H1 (cell line): Measurements from ENCODE around the gene FAM131C. TPM values are rescaled to one million over a fixed set of nuclear protein-coding genes. Genes with fewer than 3 reads are reported as not detected.

Source experiments
- FOSL1 ChIP-seq: IDR thresholded peaks from 2 replicates; pipeline ENCODE4 v1.6.1; 2011; ENCODE audit warnings: mild to moderate bottlenecking, low read depth, low read length, moderate library complexity; ENCODE audit not compliant: insufficient read depth
- NRF1 ChIP-seq: IDR thresholded peaks from 2 replicates; pipeline ENCODE4 v1.6.1; 2011; ENCODE audit warnings: mild to moderate bottlenecking, low read depth, low read length, improper control_type of control experiment
- RNF2 ChIP-seq: fragments of 200-900, 300-1000 bp; sonication (generic); IDR thresholded peaks from 2 replicates; pipeline ENCODE4 v1.7.1; 2016; ENCODE audit warnings: borderline replicate concordance, low read depth, mild to moderate bottlenecking, antibody characterized with exemption, low read length; ENCODE audit not compliant: poor library complexity, severe bottlenecking; ENCODE audit errors: missing control alignments
- polyA plus RNA-seq, 7 experiments: library from polyadenylated mRNA; depleted of rRNA in 3 of 7; stranded (reverse) in 5 of 7; unstranded in 2 of 7; fragments of >200 nt in 5 of 7; fragments of 200-250 nt in 2 of 7; gene quantifications; 1 replicate in 5 of 7; 2 replicates in 1 of 7; 4 replicates in 1 of 7; pipeline versions ENCODE4 v1.2.1 to v1.2.3, GENCODE V29; 2011 to 2013; ENCODE audit warnings: missing spikeins in 2 of 7, mixed read lengths in 2 of 7
- total RNA-seq: library from RNA; stranded (reverse); fragmentation: NEBNext Ultra II Directional; extraction: Animal tissue kit (Norgen Biotek cat#: 25700); gene quantifications from 2 replicates; pipeline ENCODE4 v1.2.1, GENCODE V29; 2021

Gene FAM131C
- total and polyA plus RNA-seq, 2 of the 8 experiments (the other 6 are each of a cell fraction or from before 2014, with no cell fraction given), result 0.73 to 0.78 TPM

GRCh38 chr1:16012590-16013219 lies 60.7 kb downstream of the FAM131C start (continued):
- TF ChIP-seq RNF2 (no peak), FOSL1 (no peak), NRF1 (no peak)
- TF ChIP-seq, all 59 proteins: peak for 20
